NCI-H2196 (cell line): ENCODE measurements around the gene GSTP1.

Experiments used
- DNase-seq: peaks from one replicate; lab custom pipeline; 2025; ENCODE audit not compliant: unreplicated experiment; lab: John Stamatoyannopoulos, UW

GSTP1 gene

GRCh38 chr11:67628710-67629385, 45.2 kb downstream of the GSTP1 start:
- no peak for DNase-seq

- DNase-seq = peak; percentile 89
These were observed 46.0 kb downstream of the GSTP1 start, which contains the start of gene NUDT8 for GRCh38 chr11:67629386-67630227. Gene NUDT8, minus strand, starts transcription at chr11:67629937. Its CDS starts 26 bp downstream, at chr11:67629911.

- peak; percentile 98 for DNase-seq
These were observed 46.8 kb downstream of the GSTP1 start for GRCh38 chr11:67630228-67630942.

- no peak for DNase-seq
These were observed 47.3 kb downstream of the GSTP1 start for GRCh38 chr11:67630943-67631331.

- DNase-seq = no peak
These were observed 47.8 kb downstream of the GSTP1 start for GRCh38 chr11:67631411-67631810.

GRCh38 chr11:67631853-67632174, 48.2 kb downstream of the GSTP1 start:
- no peak for DNase-seq

- DNase-seq = peak; percentile 75
These were observed 48.8 kb downstream of the GSTP1 start for GRCh38 chr11:67632175-67632981.

GRCh38 chr11:67632982-67633755, 49.6 kb downstream of the GSTP1 start:
- no peak for DNase-seq

GRCh38 chr11:67633758-67634365, 50.2 kb downstream of the GSTP1 start:
- DNase-seq = no peak

- DNase-seq = peak; percentile 17
These were observed 51.0 kb downstream of the GSTP1 start for GRCh38 chr11:67634366-67635230.

- DNase-seq = no peak
These were observed 51.6 kb downstream of the GSTP1 start for GRCh38 chr11:67635231-67635521.
